Activated T-cell treated with anti-CD3 and anti-CD28 coated beads for 4 hours (primary cell): ENCODE measurements around the gene PKHD1.
"Not testable (repeated sequence)": the region's sequence is repeated elsewhere in the genome, so short reads cannot be mapped to it uniquely, and the experiment has no call there.

Experiments
- DNase-seq: peaks from one replicate; pipeline ENCODE4 v3.0.0-alpha.2; 2020

The PKHD1 gene

GRCh38 chr6:51983564-51983963 lies 103.8 kb downstream of the PKHD1 start:
- no peak for DNase-seq

- not testable (repeated sequence) for DNase-seq
Observed at GRCh38 chr6:51982695-51983094, 104.7 kb downstream of the PKHD1 start.

GRCh38 chr6:51976374-51976773 lies 111.0 kb downstream of the PKHD1 start:
- DNase-seq = no peak

DNA sequence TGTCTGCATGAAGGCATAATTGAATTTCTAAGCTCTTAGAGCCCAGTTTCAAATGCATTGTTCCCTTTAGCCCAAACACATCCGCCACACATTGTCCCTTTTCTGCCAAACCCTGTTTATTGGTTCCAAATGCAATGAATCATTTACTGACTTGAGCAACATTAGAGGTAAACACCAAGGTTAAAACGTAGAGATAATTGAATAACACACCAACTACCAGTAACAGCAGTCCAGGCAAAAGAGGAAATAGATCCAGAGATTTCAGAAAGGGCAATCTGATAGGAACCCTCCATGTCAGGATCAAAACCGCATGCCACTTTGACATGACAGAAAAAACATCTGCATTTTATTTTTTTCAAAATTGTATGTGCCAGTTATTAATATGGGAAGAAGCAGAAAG lies 114.8 kb downstream of the PKHD1 start:
- no peak for DNase-seq

GRCh38 chr6:51968265-51968664 lies 119.1 kb downstream of the PKHD1 start:
- no peak for DNase-seq

GRCh38 chr6:51965222-51965801 lies 122.1 kb downstream of the PKHD1 start:
- DNase-seq = no peak

DNA sequence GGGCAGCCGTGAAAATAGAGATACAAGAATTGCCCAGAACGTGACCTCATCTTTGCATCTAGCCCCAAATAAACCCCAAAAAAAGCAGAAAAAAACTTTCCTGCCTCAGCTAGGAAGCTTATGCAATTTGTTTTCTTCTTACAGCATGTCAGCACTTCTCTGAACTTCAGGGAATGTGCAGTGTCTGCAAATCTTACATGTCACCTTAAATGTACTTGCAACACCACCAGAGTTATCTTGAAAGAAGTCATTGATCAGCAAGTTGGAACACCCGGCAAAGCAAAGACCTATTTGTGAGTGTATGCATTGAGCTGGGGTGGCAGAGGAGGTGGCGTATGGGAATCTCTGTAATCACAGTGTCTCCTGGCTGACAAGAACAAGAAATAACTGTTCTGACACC lies 123.4 kb downstream of the PKHD1 start:
- DNase-seq = no peak

DNA sequence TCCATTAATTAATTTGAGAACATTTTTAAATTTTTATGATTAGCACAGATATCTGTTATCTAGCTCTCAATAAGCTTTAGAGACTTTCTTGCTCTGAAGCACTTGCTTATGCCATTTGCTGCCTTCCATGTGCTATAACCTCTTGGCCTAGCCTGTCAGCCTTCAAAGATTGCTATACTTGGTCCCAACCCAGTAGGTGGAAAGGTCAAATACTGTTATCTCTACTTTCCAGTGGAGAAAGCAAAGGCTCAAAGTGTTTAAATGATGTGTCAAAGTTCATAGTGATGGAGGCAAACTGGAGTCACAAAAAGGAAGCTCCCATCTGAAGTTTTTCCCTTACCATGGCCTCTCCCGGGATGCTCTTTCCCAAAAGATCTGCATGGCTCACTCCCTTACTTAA lies 125.1 kb downstream of the PKHD1 start:
- no peak for DNase-seq

DNA sequence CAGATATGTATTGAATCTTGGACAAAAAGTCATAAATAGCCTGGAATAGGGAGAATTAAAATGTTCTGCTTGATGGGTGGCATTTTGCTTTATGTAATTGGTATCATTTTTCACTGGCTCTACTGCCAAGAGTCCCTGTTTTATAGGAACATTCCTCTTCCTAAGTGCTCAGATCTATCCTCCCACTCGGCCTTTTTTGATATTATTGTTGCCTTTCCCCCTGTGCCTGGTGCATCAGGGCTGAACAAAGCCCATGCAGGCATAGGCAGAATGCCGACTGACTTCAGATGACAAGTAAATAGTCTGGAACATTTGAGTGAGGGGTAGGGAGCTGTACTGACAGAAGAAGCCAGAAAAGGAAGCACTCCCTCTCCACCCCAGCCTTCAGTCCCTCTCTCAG lies 127.0 kb downstream of the PKHD1 start:
- no peak for DNase-seq

GRCh38 chr6:51959744-51960383 lies 127.5 kb downstream of the PKHD1 start:
- DNase-seq = no peak

GRCh38 chr6:51954681-51955080 lies 132.7 kb downstream of the PKHD1 start:
- DNase-seq = no peak

DNA sequence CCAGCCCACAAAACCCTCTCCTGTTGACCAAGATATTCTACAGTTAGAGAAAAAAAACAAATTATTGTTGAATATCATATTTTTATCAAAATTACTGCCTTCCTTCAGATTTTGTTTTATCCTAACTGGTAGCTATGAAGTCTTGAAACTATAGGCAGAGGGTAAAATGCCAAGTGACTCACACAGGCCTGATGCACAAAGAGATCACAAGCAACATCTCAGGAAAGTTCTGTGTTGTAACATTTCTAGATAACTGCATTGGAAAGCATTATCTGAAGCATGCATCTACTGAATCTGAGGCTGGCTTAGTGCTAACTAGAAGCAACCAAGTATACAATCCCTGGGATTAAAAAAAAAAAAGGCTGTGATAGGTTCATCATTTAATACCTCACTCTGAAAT lies 134.2 kb downstream of the PKHD1 start:
- DNase-seq = no peak

DNA sequence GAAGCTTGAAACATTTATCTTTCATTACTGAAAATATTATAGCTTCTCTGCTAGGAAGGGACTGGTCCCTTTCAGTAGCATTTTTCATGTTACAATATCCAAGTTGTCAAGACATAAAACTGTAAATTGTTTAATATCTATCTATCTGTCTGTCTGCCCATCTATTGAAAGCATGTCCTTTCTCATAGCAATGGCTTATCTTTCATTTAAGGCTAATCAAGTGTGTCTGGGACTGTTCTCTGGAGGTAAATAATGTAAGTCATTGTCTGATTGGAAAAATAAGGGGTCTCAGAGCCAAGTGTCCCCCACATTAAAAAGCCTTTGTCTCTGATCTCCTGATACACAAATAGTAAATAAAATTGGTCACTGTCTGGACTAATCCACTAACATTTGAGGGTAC lies 135.5 kb downstream of the PKHD1 start:
- no peak for DNase-seq

DNA sequence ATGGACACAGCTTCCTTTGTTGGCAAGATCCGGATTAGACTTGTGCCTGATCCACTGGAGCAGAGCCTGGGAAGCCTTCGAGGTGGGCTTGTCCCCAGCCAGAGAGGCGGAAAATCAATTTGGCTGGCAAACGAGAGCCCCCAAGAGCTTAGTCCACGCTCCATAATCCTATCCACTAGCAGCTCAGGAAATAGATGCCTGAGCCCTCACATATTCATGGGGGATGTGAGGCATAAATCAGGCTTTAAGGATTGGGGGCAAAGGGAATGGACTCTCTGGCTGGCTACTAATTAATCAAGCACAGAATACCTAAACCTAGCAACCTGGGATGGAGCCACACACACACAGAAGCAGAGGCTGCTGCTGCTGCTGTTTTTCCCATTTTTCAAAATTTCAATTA lies 137.9 kb downstream of the PKHD1 start:
- DNase-seq = no peak

DNA sequence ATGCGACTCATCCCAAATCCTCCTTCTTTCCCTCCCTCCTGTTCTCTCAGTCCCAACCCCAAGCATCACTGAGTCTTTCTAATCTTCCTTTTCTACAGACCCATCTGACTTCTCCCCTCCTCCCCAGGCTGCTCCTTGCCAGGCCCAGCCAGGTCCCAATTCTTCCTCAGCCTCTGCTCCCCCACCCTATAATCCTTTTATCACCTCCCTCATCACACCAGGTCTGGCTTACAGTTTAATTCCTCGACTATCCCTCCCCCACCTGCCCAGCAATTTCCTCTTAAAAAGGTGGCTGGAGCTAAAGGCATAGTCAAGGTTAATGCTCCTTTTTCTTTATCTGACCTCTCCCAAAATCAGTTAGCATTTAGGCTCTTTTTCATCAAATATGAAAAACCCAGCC lies 147.7 kb downstream of the PKHD1 start:
- not testable (repeated sequence) for DNase-seq

DNA sequence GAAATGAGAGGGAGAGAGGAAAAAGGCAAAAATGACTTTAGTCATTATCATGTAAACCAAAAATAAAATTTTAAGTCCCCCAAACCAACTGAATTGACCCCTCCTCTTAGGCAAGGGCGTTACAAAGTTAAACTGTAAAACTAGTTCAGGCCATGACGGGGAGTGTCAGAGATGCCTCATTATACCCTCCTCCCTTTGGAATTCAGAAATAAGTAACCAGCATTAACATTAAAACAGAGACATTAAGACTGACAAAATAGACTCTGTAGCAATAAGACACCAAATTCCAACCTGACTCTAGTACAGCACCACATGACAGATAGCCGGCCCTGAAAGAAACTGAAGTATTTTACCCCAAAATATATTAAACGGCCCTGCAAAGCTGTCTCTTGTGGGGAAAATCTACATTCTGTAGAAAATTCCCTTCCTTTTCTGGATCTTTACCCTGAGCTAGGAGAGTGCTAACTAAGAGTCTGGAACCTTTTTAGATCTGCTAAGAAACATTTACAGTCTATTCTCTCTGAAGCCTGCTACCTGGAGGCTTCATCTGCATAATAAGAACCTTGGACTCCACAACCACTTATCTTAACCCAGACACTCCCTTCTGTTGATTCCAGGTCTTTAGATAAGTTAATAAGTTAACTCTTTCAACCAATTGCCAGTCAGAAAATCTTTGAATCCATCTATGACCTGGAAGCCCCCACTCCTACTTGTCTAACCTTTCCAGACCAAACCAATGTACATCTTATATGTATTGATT lies 150.7 kb downstream of the PKHD1 start:
- no peak for DNase-seq

DNA sequence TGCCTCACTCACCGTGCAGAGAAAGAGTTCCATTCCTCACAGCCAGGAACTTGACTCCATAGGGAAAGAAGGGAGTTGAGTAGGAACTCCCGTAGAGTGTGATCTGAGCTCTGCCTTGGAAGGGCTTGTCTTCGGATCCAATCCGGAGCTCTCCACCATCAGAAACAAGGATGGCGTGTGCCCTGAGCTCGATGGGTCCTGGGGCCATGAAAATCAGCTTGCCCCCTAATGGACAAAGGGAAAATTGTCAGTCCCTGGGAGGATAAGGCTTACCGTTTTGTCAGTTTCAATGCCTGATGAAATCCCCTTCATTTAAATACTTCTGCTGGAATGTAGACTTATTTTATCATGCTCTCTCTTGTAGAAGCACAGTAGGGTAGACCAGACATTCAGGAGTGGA lies 153.3 kb downstream of the PKHD1 start:
- no peak for DNase-seq

- no peak for DNase-seq
Observed at GRCh38 chr6:51932956-51933355, 154.5 kb downstream of the PKHD1 start.

- no peak for DNase-seq
Observed at GRCh38 chr6:51930602-51931001, 156.8 kb downstream of the PKHD1 start.

- no peak for DNase-seq
Observed at GRCh38 chr6:51929934-51930574, 157.4 kb downstream of the PKHD1 start.

DNA sequence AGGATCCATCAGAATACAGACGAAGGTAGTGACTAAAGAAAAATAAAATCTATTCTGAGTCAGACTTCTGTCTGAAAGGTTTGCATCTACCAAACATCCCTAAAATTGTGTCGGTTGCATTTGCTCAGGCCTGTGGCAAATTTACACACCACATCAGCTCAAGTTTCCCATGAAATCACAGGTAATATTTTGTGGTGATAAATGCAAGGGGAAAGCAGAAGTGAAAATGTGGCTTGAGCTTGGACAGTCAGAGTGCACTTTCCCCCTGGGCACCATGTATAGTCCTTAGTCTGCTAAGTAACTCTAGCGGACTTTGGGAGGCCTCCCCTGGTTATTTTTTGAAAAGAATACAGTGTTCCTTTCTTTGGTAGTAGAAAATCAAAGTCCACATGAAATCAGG lies 159.1 kb downstream of the PKHD1 start:
- no peak for DNase-seq

- DNase-seq = no peak
Observed at GRCh38 chr6:51927450-51927849, 160.0 kb downstream of the PKHD1 start.

GRCh38 chr6:51926125-51926524 lies 161.3 kb downstream of the PKHD1 start:
- DNase-seq = no peak

GRCh38 chr6:51922479-51922878 lies 164.9 kb downstream of the PKHD1 start:
- not testable (repeated sequence) for DNase-seq
